PC-3 (cell line): ENCODE results near the gene TWF2.

Source experiments
- CTCF ChIP-seq: fragments of 300-600 bp; sonication (generic); conservative IDR thresholded peaks from 2 replicates; pipeline ENCODE4 v1.5.1; 2017; ENCODE audit warnings: antibody characterized with exemption, low read depth, mild to moderate bottlenecking, low read length
- EZH2 ChIP-seq: fragments of 300-600 bp; sonication (generic); IDR thresholded peaks from one replicate; pipeline ENCODE4 v1.6.1; 2017; ENCODE audit warnings: antibody characterized with exemption, mild to moderate bottlenecking, low read length; ENCODE audit not compliant: unreplicated experiment
- EZH2phosphoT487 ChIP-seq: fragments of 300-600 bp; sonication (generic); IDR thresholded peaks from 2 replicates; pipeline ENCODE4 v1.6.1; 2018; ENCODE audit warnings: mild to moderate bottlenecking, antibody characterized with exemption, low read length, borderline replicate concordance

- no peak for TF ChIP-seq EZH2
- TF ChIP-seq CTCF, result peak; percentile 41
- TF ChIP-seq EZH2phosphoT487, result no peak
These were observed 11.8 kb downstream of the TWF2 start for GRCh38 chr3:52227117-52227516.
